HepG2 (cell line): ENCODE results near the gene GRAMD1B. TPM values are rescaled to one million over a fixed set of nuclear protein-coding genes. Genes with fewer than 3 reads are reported as not detected.

ENCODE experiments used
- ATAC-seq: fragments of 200-7000 bp; cut with Tn5 transposase; 3 replicates; pipeline ENCODE4 v1.9.1; 2020; ENCODE audit warnings: mild to moderate bottlenecking, moderate library complexity
- BruUV-seq: library from RNA; stranded (reverse); fragments of 400-500 nt; replicated peaks from 2 replicates; lab custom pipeline; 2021; lab: Mats Ljungman, UMichigan
- CTCF ChIA-PET: fragments of 300-600 bp; formaldehyde crosslinking; extraction: SDS; loops from one replicate; lab custom pipeline; 2021; ENCODE audit warnings: low total read pairs, inconsistent platforms, low intra/inter-chr PET ratio; lab: Yijun Ruan, JAX
- POLR2A ChIA-PET: fragments of 350-600 bp; sonication (Branson Sonifier 250); formaldehyde crosslinking; loops from one replicate; lab custom pipeline; 2020; ENCODE audit warnings: antibody characterized with exemption, inconsistent platforms; lab: Yijun Ruan, JAX
- DNase-seq: peaks from one replicate; pipeline ENCODE4 v3.0.0-alpha.2; 2015; ENCODE audit warnings: low spot score
- FAIRE-seq: peaks from 3 replicates; lab custom pipeline; 2011; peaks lifted over from hg19 to GRCh38; lab: Jason Lieb, UNC
- H2AFZ ChIP-seq: one replicate; pipeline ENCODE4 v1.6.1; 2011; ENCODE audit warnings: low read length, inconsistent platforms
- H3K27ac ChIP-seq: fragments of 300-600 bp; 3 replicates; pipeline ENCODE4 v1.8.0; 2011; ENCODE audit warnings: mixed run types, mild to moderate bottlenecking, mixed read lengths, low read length, inconsistent platforms; ENCODE audit not compliant: insufficient read depth; ENCODE audit errors: extremely low read length
- H3K27me3 ChIP-seq, 2 experiments: fragments of 200-600 bp in 1 of 2; 2 replicates in 1 of 2; 3 replicates in 1 of 2; pipeline versions ENCODE4 v1.6.0 to v1.8.0; 2011; ENCODE audit warnings: low read length in 2 of 2, mild to moderate bottlenecking in 2 of 2, moderate library complexity in 2 of 2, inconsistent platforms in 1 of 2; ENCODE audit not compliant: insufficient read depth in 2 of 2, control insufficient read depth in 1 of 2
- H3K36me3 ChIP-seq, 2 experiments: fragments of 200-600 bp in 1 of 2; replicated peaks in 1 of 2; 2 replicates in 1 of 2; 3 replicates in 1 of 2; pipeline versions ENCODE4 v1.5.1 to v1.8.0; 2011; ENCODE audit warnings: low read length in 2 of 2, inconsistent platforms in 1 of 2; ENCODE audit not compliant: insufficient read depth in 2 of 2, control insufficient read depth in 1 of 2
- H3K4me1 ChIP-seq: 2 replicates; pipeline ENCODE4 v1.5.1; 2012; ENCODE audit warnings: low read length, inconsistent platforms; ENCODE audit not compliant: insufficient read depth
- H3K4me2 ChIP-seq: 2 replicates; pipeline ENCODE4 v1.6.0; 2011; ENCODE audit warnings: low read depth, low read length, inconsistent platforms
- H3K4me3 ChIP-seq, 3 experiments: fragments of 200-600 bp in 1 of 3; sonication (generic), shearing (Covaris generic) in 1 of 3; replicated peaks in 1 of 3; 2 replicates each; pipeline ENCODE4 v1.5.1; 2011 to 2016; ENCODE audit warnings: low read length in 3 of 3, inconsistent platforms in 2 of 3, low read depth in 2 of 3, mild to moderate bottlenecking in 2 of 3, control low read depth in 1 of 3, mixed read lengths in 1 of 3; ENCODE audit not compliant: insufficient read depth in 1 of 3
- H3K79me2 ChIP-seq: one replicate; pipeline ENCODE4 v1.6.1; 2011; ENCODE audit warnings: low read length, inconsistent platforms; ENCODE audit not compliant: insufficient read depth
- H3K9ac ChIP-seq: 2 replicates; pipeline ENCODE4 v1.6.0; 2011; ENCODE audit warnings: mild to moderate bottlenecking, low read depth, low read length, inconsistent platforms; ENCODE audit not compliant: insufficient read depth
- H3K9me3 ChIP-seq: 2 replicates; pipeline ENCODE4 v1.5.1; 2012; ENCODE audit warnings: mild to moderate bottlenecking, low read length
- H4K20me1 ChIP-seq: 2 replicates; pipeline ENCODE4 v1.6.0; 2011; ENCODE audit warnings: inconsistent platforms, mild to moderate bottlenecking, low read length, moderate library complexity; ENCODE audit not compliant: insufficient read depth
- CENPT ChIP-seq: sonication (generic); formaldehyde crosslinking; IDR thresholded peaks from 2 replicates; pipeline ENCODE4 v1.8.0; 2022; ENCODE audit warnings: low read depth, mild to moderate bottlenecking, moderate library complexity, missing genetic modification reagents
- DMTF1 ChIP-seq: sonication (generic); formaldehyde crosslinking; IDR thresholded peaks from 2 replicates; pipeline ENCODE4 v1.4.0; 2020; ENCODE audit warnings: mild to moderate bottlenecking, missing genetic modification reagents
- EEA1 ChIP-seq: sonication (generic); formaldehyde crosslinking; IDR thresholded peaks from 2 replicates; pipeline ENCODE4 v1.5.1; 2020; ENCODE audit warnings: mild to moderate bottlenecking, missing genetic modification reagents, borderline replicate concordance
- GATAD2A ChIP-seq: IDR thresholded peaks from 2 replicates; pipeline ENCODE4 v1.6.1; 2016
- HINFP ChIP-seq: sonication (generic); formaldehyde crosslinking; IDR thresholded peaks from 2 replicates; pipeline ENCODE4 v1.4.0; 2020; ENCODE audit warnings: low read depth, mild to moderate bottlenecking, missing genetic modification reagents
- MTA3 ChIP-seq: sonication (generic); formaldehyde crosslinking; IDR thresholded peaks from 2 replicates; pipeline ENCODE4 v1.4.0; 2020; ENCODE audit warnings: missing genetic modification reagents
- THAP7 ChIP-seq: sonication (generic); formaldehyde crosslinking; IDR thresholded peaks from 2 replicates; pipeline ENCODE4 v1.8.1; 2023; ENCODE audit warnings: mild to moderate bottlenecking, missing genetic modification reagents
- ZBTB39 ChIP-seq: sonication (generic); formaldehyde crosslinking; IDR thresholded peaks from 2 replicates; pipeline ENCODE4 v1.5.0; 2020; ENCODE audit warnings: missing genetic modification reagents
- ZNF280D ChIP-seq: sonication (generic); formaldehyde crosslinking; IDR thresholded peaks from 2 replicates; pipeline ENCODE4 v1.5.1; 2020; ENCODE audit warnings: mild to moderate bottlenecking, missing genetic modification reagents
- ZNF629 ChIP-seq: sonication (generic); formaldehyde crosslinking; conservative IDR thresholded peaks from 2 replicates; pipeline ENCODE4 v1.5.0; 2020; ENCODE audit warnings: missing genetic modification reagents
- ZNF672 ChIP-seq: sonication (generic); formaldehyde crosslinking; IDR thresholded peaks from 2 replicates; pipeline ENCODE4 v1.8.1; 2022; ENCODE audit warnings: missing genetic modification reagents
- WGBS: methylation state at CpG from one replicate; pipeline ENCODE4 v1.1.6; 2017; ENCODE audit warnings: low lambda C conversion rate; 5-methylcytosine and 5-hydroxymethylcytosine counted together
- in situ Hi-C: cut with HindIII; loops from 2 replicates; pipeline ENCODE4 v1.10.0; 2017; ENCODE audit warnings: low pct_unique_long_range_greater_than_20kb; ENCODE audit not compliant: extremely low pct_ligation_motif_present
- intact Hi-C: fragments of 100-400 bp; cut with micrococcal nuclease; formaldehyde crosslinking; loops from one replicate; pipeline ENCODE4 v1.10.0; 2022; ENCODE audit not compliant: unreplicated experiment
- polyA plus RNA-seq, 8 experiments: library from polyadenylated mRNA; depleted of rRNA in 3 of 8; stranded (reverse) in 7 of 8; unstranded in 1 of 8; fragments of >200 nt; fragmentation: Illumina TruSeq in 4 of 8; extraction: Trizol in 4 of 8; gene quantifications; 2 replicates each; pipeline versions ENCODE4 v1.2.1 to v1.2.3, GENCODE V29; 2011 to 2016; ENCODE audit warnings: low read depth in 4 of 8, missing spikeins in 1 of 8, mixed read lengths in 1 of 8; ENCODE audit not compliant: insufficient read depth in 1 of 8
- total RNA-seq, 5 experiments: library from RNA; depleted of rRNA; stranded (reverse); fragments of >200 nt; fragmentation: Illumina TruSeq; extraction: Trizol; gene quantifications; 2 replicates each; pipeline ENCODE4 v1.2.3, GENCODE V29; 2016; ENCODE audit warnings: low read depth in 1 of 5

The GRAMD1B gene
- total and polyA plus RNA-seq, 2 of the 13 experiments (the other 11 are each of a cell fraction or from before 2014, with no cell fraction given), result 0.12 TPM; not detected in 1

GRCh38 chr11:123439616-123440015, 9.5 kb downstream of the GRAMD1B start:
- POLR2A ChIA-PET, result no interaction called here
- FAIRE-seq (no peak), ATAC-seq (no peak), DNase-seq (no peak)
- H3K4me3 ChIP-seq, result no peak overlapping the region
- no TSS peak for BruUV-seq
- no peak overlapping the region for H3K27ac ChIP-seq
- in situ Hi-C loops, result no loop called here
- no peak overlapping the region for H3K4me2 ChIP-seq
- intact Hi-C loops, result no loop called here
- WGBS, result 0% methylated on average over 4 of the region's 4 CpGs
- H4K20me1 ChIP-seq, result no peaks in the 10 kb centered on the region
- CTCF ChIA-PET, result no interaction called here
- H3K79me2 ChIP-seq, result no peaks in the 10 kb centered on the region
- H3K9ac ChIP-seq, result no peak overlapping the region
- H3K36me3 ChIP-seq, result no peaks in the 10 kb centered on the region
- H3K4me1 ChIP-seq, result no peaks in the 10 kb centered on the region
- H3K9me3 ChIP-seq, result no peaks in the 10 kb centered on the region
- H2AFZ ChIP-seq, result no peak overlapping the region
- peaks cover 0 to 7% of the 10 kb centered on the region in 2 experiments; a peak in 2 of 5 replicates for H3K27me3 ChIP-seq
- no peak for TF ChIP-seq EEA1 (CRISPR knock-in tag)
- no peak for TF ChIP-seq ZNF280D (CRISPR knock-in tag)
- no peak for TF ChIP-seq ZNF629 (CRISPR knock-in tag)
- TF ChIP-seq MTA3 (CRISPR knock-in tag), result no peak
- TF ChIP-seq HINFP, result no peak
- no peak for TF ChIP-seq THAP7
- no peak for TF ChIP-seq CENPT (CRISPR knock-in tag)
- TF ChIP-seq ZBTB39 (CRISPR knock-in tag), result no peak
- TF ChIP-seq GATAD2A, result no peak
- no peak for TF ChIP-seq DMTF1 (CRISPR knock-in tag)
- TF ChIP-seq ZNF672, result no peak
